Stomach (tissue), 9 donors: ENCODE results near the gene CARMIL1. TPM values are rescaled to one million over a fixed set of nuclear protein-coding genes. Genes with fewer than 3 reads are reported as not detected.

Experiments
- DNase-seq, 2 donors: peaks; one replicate each; pipeline versions ENCODE4 v3.0.0 to v3.0.0-alpha.2; 2013 to 2019
- H3K27ac ChIP-seq, 5 donors: fragments of 200-600 bp in 4 of 5; sonication (generic) in 4 of 5; one replicate each; pipeline ENCODE4 v1.5.1; 2013 to 2019; ENCODE audit warnings: mild to moderate bottlenecking in 1 of 5, moderate library complexity in 1 of 5
- H3K27me3 ChIP-seq, 3 donors: fragments of 200-600 bp; sonication (generic); one replicate each; pipeline ENCODE4 v1.5.1; 2017 to 2019; ENCODE audit warnings: mixed run types in 1 of 3
- H3K36me3 ChIP-seq, 4 donors: fragments of 200-600 bp; sonication (generic); 1 replicate in 3 of 4; 2 replicates in 1 of 4; pipeline ENCODE4 v1.5.1; 2016 to 2019
- H3K4me1 ChIP-seq, 4 donors: fragments of 200-600 bp; sonication (generic); one replicate each; pipeline ENCODE4 v1.5.1; 2016 to 2019
- H3K4me3 ChIP-seq, 4 donors: fragments of 200-600 bp; sonication (generic) in 3 of 4; one replicate each; pipeline ENCODE4 v1.5.1; 2016 to 2019; ENCODE audit warnings: mild to moderate bottlenecking in 1 of 4
- H3K9me3 ChIP-seq, 4 donors: fragments of 200-600 bp; sonication (generic); one replicate each; pipeline ENCODE4 v1.5.1; 2016 to 2019
- EP300 ChIP-seq: sonication (generic); formaldehyde crosslinking; IDR thresholded peaks from one replicate; pipeline ENCODE4 v1.6.1; 2017; ENCODE audit warnings: antibody characterized with exemption
- POLR2A ChIP-seq, 4 donors: fragments of 450-650 bp; IDR thresholded peaks; one replicate each; pipeline ENCODE4 v1.6.1; 2016; ENCODE audit warnings: antibody characterized with exemption in 4 of 4, control low read depth in 2 of 4, mild to moderate bottlenecking in 1 of 4, moderate library complexity in 1 of 4
- POLR2AphosphoS5 ChIP-seq, 3 donors: sonication (generic); formaldehyde crosslinking; IDR thresholded peaks; one replicate each; pipeline ENCODE4 v1.6.1; 2016; ENCODE audit warnings: antibody characterized with exemption in 3 of 3
- WGBS, 5 donors: extraction: QIAGEN DNeasy Blood & Tissue Kit in 3 of 5; methylation state at CpG; one replicate each; pipeline versions ENCODE4 v1.1.5 to v1.1.7; 2013 to 2018; 5-methylcytosine and 5-hydroxymethylcytosine counted together
- intact Hi-C: fragments of 100-400 bp; cut with DNase I; formaldehyde crosslinking; loops from one replicate; pipeline ENCODE4 v1.15.1; 2023; ENCODE audit warnings: low total_unique reads
- polyA plus RNA-seq, 3 donors: library from polyadenylated mRNA; stranded (reverse); fragments of 200-250 nt; gene quantifications; one replicate each; pipeline ENCODE4 v1.2.3, GENCODE V29; 2013
- total RNA-seq, 5 donors: library from RNA; depleted of rRNA; stranded (reverse); fragments of >200 nt; gene quantifications; one replicate each; pipeline versions ENCODE4 v1.1.0 to v1.2.3, GENCODE V29; 2014 to 2016
- TF ChIP-seq, protein P1 (sequence below), 7 experiments: fragments of 450-650 bp in 4 of 7; fragments of 200-600 bp in 3 of 7; sonication (generic) in 3 of 7; IDR thresholded peaks; one replicate each; pipeline ENCODE4 v1.5.1; 2016 to 2019; ENCODE audit warnings: antibody characterized with exemption in 7 of 7, control low read depth in 2 of 7, mild to moderate bottlenecking in 1 of 7
- donor health status: healthy with polysubstance abuse.
- donor health status: Bipolar disorder and iron deficiency.
- donor health status: healthy.

CARMIL1 gene
- total and polyA plus RNA-seq, 8 donors: 10.5 to 42.7 (median 14.9) TPM

GRCh38 chr6:25365154-25365553 lies 86.0 kb downstream of the CARMIL1 start:
- Histone ChIP-seq H3K27me3 (no peaks in the 10 kb centered on the region), H3K9me3 (no peaks in the 10 kb centered on the region), H3K4me1 (peaks cover 21 to 40% (median 26%) of the 10 kb centered on the region in 4 donors), H3K27ac (no peak overlapping the region), H3K4me3 (no peak overlapping the region), H3K36me3 (no peaks in the 10 kb centered on the region)
- TF ChIP-seq, protein P1, sequence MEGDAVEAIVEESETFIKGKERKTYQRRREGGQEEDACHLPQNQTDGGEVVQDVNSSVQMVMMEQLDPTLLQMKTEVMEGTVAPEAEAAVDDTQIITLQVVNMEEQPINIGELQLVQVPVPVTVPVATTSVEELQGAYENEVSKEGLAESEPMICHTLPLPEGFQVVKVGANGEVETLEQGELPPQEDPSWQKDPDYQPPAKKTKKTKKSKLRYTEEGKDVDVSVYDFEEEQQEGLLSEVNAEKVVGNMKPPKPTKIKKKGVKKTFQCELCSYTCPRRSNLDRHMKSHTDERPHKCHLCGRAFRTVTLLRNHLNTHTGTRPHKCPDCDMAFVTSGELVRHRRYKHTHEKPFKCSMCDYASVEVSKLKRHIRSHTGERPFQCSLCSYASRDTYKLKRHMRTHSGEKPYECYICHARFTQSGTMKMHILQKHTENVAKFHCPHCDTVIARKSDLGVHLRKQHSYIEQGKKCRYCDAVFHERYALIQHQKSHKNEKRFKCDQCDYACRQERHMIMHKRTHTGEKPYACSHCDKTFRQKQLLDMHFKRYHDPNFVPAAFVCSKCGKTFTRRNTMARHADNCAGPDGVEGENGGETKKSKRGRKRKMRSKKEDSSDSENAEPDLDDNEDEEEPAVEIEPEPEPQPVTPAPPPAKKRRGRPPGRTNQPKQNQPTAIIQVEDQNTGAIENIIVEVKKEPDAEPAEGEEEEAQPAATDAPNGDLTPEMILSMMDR (IDR thresholded peaks at IDR 0.05): no peak
- TF ChIP-seq POLR2A (IDR thresholded peaks at IDR 0.05) (no peak), EP300 (no peak), POLR2AphosphoS5 (IDR thresholded peaks at IDR 0.05) (no peak)
- no peak for DNase-seq
- intact Hi-C loops: no loop called here
- WGBS, 5 donors: 91 to 96% (median 95%) methylated on average over 5 of the region's 5 CpGs

DNA sequence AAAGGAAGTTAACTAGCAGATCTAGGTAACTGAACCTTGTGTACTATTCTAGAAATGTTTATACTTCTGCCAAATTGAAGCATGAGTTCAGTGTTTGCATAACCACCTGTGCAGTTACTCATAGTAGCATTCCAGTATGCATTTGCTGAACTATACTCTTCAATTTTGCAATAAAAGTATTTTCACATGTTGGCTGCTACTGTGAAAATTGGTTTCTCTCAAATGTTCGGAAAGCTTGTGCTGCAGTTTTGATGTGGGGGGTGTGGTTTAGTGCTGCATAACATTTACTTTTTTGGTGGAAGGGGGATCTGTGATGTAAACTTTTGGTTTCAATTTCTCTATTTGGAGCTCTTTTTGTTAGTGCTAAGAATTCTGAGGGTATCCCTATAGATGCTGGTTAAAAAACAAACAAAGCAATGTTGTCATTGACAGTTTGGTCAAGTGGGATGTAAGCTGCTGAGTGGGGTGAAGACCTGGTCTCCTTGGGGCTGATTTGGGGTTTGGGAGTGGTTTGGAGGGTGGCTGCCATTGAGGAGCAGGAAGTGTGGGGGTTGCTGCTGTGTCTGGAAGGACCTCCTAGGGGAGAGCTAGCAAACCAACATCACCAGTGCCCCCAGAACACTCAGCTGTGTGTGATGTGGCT lies 87.8 kb downstream of the CARMIL1 start:
- peak in 1 of 2 donors; percentile 50 for DNase-seq
- H3K36me3 ChIP-seq: no peaks in the 10 kb centered on the region
- H3K4me3 ChIP-seq: no peak overlapping the region
- 44 to 55% (median 51%) methylated on average over 1 of the region's 1 CpG for WGBS, 5 donors
- no peaks in the 10 kb centered on the region for H3K27me3 ChIP-seq
- H3K27ac ChIP-seq: peak overlapping the region in 1 of 5 donors; percentile 48
- peaks cover 21 to 39% (median 29%) of the 10 kb centered on the region in 4 donors for H3K4me1 ChIP-seq
- H3K9me3 ChIP-seq: no peaks in the 10 kb centered on the region
- intact Hi-C loops: no loop called here
- peak in 1 of 3 donors; percentile 6 for TF ChIP-seq POLR2AphosphoS5 (IDR thresholded peaks at IDR 0.05)
- TF ChIP-seq EP300: no peak

DNA sequence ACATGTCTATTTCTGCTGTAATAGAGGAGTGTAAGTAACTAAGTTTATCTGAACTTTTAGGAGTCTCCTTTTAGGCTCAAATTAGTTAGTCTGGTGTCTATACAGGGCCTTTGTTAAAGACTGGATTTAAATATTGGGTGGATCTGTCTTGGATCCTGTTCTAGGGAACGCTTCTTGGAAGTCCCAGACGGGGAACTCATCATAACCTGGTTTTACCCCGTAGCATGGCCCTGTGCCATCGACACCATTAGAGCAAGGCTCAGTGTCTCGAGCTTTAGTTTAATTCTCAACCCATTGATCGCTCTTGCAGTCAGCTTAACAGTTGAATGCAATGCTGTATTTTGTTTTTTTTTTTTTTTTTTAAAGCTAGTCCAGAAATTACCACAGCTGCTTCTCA lies 89.9 kb downstream of the CARMIL1 start:
- intact Hi-C loops: no loop called here
- peak overlapping the region in 1 of 4 donors; percentile 6 for H3K4me3 ChIP-seq
- no peaks in the 10 kb centered on the region for H3K9me3 ChIP-seq
- H3K27ac ChIP-seq: peak overlapping the region; percentile 26 to 90 (median 77)
- H3K36me3 ChIP-seq: no peaks in the 10 kb centered on the region
- TF ChIP-seq, protein P1 (IDR thresholded peaks at IDR 0.05): no peak
- TF ChIP-seq EP300 (no peak), POLR2AphosphoS5 (IDR thresholded peaks at IDR 0.05) (no peak), POLR2A (IDR thresholded peaks at IDR 0.05) (no peak)
- DNase-seq: peak in 1 of 2 donors; percentile 45
- WGBS, 5 donors: 31 to 51% (median 42%) methylated on average over 6 of the region's 6 CpGs
- peaks cover 21 to 39% (median 29%) of the 10 kb centered on the region in 4 donors for H3K4me1 ChIP-seq
- H3K27me3 ChIP-seq: no peaks in the 10 kb centered on the region

DNA sequence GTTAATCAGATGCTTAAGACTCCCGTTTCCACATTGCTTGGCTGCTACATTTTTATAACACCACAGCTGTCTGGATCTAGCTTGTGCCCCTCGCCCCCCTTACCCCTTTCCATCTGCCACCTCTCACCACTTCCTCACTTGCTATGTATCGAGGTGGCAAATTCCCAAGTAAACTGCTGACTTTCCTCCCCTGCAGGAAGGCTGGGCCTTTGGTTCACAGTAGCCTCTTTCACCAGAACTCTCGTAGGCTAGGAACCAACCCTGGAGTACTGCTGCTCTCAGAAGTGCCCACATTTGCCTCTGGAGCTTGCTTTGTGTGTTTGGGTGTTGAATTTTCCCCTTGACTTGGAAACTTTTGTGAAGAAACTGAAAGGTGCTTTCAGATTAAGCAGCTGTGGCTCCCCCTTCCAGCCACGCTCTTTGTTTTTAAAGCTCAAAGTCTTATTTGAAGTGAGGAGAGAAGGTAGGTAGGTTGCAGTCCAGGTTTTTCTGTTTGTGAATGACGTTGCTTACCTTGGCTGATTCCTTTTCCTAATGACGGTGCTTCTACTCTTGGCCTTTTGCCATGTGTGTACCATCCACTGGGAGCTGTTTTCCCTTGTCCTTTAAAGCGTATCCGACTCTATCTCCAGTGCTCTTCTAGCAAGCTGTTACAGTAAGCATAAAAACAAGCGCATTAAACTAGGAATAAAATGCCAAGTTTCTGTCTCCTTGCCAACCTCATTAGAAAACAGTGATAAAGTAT lies 90.4 kb downstream of the CARMIL1 start:
- peak; percentile 39 to 77 for DNase-seq
- intact Hi-C loops: no loop called here
- H3K4me3 ChIP-seq: peak overlapping the region in 1 of 4 donors; percentile 6

More for the DNA sequence above, 90.4 kb downstream of the CARMIL1 start:
- H3K9me3 ChIP-seq: peaks cover 0 to 1% (median 0%) of the 10 kb centered on the region in 4 donors
- no peaks in the 10 kb centered on the region for H3K36me3 ChIP-seq
- peaks cover 21 to 39% (median 29%) of the 10 kb centered on the region in 4 donors for H3K4me1 ChIP-seq
- peak overlapping the region; percentile 26 to 90 (median 77) for H3K27ac ChIP-seq
- no peak for TF ChIP-seq POLR2A (IDR thresholded peaks at IDR 0.05)
- no peak for TF ChIP-seq POLR2AphosphoS5 (IDR thresholded peaks at IDR 0.05)
- TF ChIP-seq, protein P1 (IDR thresholded peaks at IDR 0.05): no peak
- TF ChIP-seq EP300: no peak
- no peaks in the 10 kb centered on the region for H3K27me3 ChIP-seq
- 16 to 26% (median 22%) methylated on average over 10 of the region's 10 CpGs for WGBS, 5 donors
